Right atrium auricular region (tissue), 2 donors: ENCODE measurements around the gene DLX6. TPM values are rescaled to one million over a fixed set of nuclear protein-coding genes. Genes with fewer than 3 reads are reported as not detected.
A peak's percentile ranks its signal among the peaks of the same experiment; 100 is the strongest.

Experiments
- DNase-seq: peaks from one replicate; pipeline ENCODE4 v3.0.0-alpha.2; 2019; ENCODE audit warnings: low spot score
- H3K27ac ChIP-seq, 2 donors: fragments of 200-600 bp; sonication (generic); 1 replicate in 1 of 2; 2 replicates in 1 of 2; pipeline ENCODE4 v1.5.1; 2016 to 2019
- H3K27me3 ChIP-seq, 2 donors: fragments of 200-600 bp; sonication (generic); one replicate each; pipeline versions ENCODE4 v1.5.1 to v1.6.0; 2017 to 2019
- H3K36me3 ChIP-seq: fragments of 200-600 bp; sonication (generic); one replicate; pipeline ENCODE4 v1.5.1; 2016
- H3K4me1 ChIP-seq, 2 donors: fragments of 200-600 bp; sonication (generic); one replicate each; pipeline versions ENCODE4 v1.5.1 to v1.6.0; 2017 to 2019
- H3K4me3 ChIP-seq, 2 donors: fragments of 200-600 bp; sonication (generic); 1 replicate in 1 of 2; 2 replicates in 1 of 2; pipeline ENCODE4 v1.5.1; 2017 to 2019; ENCODE audit warnings: mild to moderate bottlenecking in 1 of 2, moderate library complexity in 1 of 2
- H3K9me3 ChIP-seq, 2 donors: fragments of 200-600 bp; sonication (generic); one replicate each; pipeline ENCODE4 v1.5.1; 2019
- total RNA-seq, 2 donors: library from RNA; depleted of rRNA; stranded (reverse); fragments of >200 nt; gene quantifications; one replicate each; pipeline ENCODE4 v1.1.0, GENCODE V29; 2016
- TF ChIP-seq, protein P1 (sequence below), 2 donors: fragments of 200-600 bp; sonication (generic); IDR thresholded peaks; one replicate each; pipeline ENCODE4 v1.5.1; 2019; ENCODE audit warnings: antibody characterized with exemption in 2 of 2

DLX6 gene
- not detected for total RNA-seq

DNA sequence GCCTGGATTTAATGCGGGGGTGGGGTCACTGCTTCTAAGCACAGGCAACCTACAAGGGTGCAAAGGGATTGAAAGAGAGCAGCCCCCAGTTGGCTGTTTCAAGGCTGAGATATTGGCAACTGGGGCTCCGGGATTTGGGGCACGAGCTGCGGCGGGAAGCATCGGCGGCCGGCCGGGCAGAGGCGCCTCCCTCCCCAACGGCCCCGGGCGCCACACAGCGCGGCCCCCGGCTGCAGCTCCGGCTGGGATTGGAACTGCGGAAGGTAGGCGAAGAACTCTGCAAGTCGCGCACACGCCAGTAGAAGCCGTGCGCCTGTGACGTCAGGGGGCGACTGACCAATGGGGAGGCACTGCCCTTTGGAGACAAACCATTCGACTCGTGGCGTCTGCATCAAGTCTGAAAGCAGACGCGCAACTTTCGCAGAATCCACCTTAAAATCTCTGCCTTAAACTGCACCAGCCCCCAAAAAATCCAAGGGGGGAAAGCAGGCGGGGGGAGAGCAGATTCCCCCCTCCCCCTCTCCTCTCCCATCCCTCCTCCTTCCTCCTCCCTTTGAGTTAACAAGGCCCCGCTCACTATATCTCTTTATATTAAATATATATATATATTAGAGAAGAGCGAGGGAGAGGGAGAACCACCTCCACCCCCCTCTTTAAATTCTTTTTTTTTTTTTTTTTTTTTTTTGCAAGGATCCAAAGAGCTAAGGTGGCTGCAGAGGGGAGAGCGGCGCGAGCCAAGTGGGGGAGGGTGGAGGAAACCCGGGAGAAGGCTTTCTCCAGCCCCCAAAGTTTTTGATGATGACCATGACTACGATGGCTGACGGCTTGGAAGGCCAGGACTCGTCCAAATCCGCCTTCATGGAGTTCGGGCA is at the start of gene DLX6:
TSS of gene DLX6 (plus strand) at position 371 of the 872 bp plus-strand sequence. CDS start at position 796, 425 bp downstream.
- Histone ChIP-seq H3K4me1 (peaks cover 0 to 22% of the 10 kb centered on the region in 2 donors), H3K4me3 (peak within 1 kb of the TSS; percentile 13 to 43), H3K27me3 (peaks cover 67 to 74% of the 10 kb centered on the region in 2 donors), H3K36me3 (no peaks in the 10 kb centered on the region), H3K9me3 (no peaks in the 10 kb centered on the region), H3K27ac (no peak within 1 kb of the TSS)
- TF ChIP-seq, protein P1, sequence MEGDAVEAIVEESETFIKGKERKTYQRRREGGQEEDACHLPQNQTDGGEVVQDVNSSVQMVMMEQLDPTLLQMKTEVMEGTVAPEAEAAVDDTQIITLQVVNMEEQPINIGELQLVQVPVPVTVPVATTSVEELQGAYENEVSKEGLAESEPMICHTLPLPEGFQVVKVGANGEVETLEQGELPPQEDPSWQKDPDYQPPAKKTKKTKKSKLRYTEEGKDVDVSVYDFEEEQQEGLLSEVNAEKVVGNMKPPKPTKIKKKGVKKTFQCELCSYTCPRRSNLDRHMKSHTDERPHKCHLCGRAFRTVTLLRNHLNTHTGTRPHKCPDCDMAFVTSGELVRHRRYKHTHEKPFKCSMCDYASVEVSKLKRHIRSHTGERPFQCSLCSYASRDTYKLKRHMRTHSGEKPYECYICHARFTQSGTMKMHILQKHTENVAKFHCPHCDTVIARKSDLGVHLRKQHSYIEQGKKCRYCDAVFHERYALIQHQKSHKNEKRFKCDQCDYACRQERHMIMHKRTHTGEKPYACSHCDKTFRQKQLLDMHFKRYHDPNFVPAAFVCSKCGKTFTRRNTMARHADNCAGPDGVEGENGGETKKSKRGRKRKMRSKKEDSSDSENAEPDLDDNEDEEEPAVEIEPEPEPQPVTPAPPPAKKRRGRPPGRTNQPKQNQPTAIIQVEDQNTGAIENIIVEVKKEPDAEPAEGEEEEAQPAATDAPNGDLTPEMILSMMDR (IDR thresholded peaks at IDR 0.05) = no peak
- no peak for DNase-seq

DNA sequence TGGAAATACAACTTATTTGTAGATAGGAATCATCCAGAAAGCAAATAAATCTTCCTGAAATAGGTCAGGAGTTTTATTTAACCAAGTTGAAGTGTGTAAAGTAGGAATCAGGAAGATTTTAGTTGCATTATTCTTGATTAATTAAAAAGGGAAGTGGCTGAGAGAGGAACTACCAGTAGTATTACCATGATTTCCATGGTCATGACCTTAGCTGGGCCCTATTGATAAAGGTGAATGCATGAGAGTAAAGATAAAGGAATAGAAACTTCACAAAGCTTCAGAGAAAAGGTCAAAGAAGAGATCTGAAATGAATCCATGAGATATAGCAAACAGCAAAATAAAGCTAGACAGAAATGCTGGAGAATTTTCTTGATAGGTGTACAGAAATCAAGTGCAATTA is 46.2 kb upstream of the DLX6 start:
- no peak overlapping the region for H3K27ac ChIP-seq
- no peak for DNase-seq
- TF ChIP-seq, protein P1 (IDR thresholded peaks at IDR 0.05) = no peak
- no peak overlapping the region for H3K4me3 ChIP-seq
- H3K4me1 ChIP-seq = no peaks in the 10 kb centered on the region
- H3K36me3 ChIP-seq = no peaks in the 10 kb centered on the region
- no peaks in the 10 kb centered on the region for H3K27me3 ChIP-seq
- H3K9me3 ChIP-seq = no peaks in the 10 kb centered on the region

DNA sequence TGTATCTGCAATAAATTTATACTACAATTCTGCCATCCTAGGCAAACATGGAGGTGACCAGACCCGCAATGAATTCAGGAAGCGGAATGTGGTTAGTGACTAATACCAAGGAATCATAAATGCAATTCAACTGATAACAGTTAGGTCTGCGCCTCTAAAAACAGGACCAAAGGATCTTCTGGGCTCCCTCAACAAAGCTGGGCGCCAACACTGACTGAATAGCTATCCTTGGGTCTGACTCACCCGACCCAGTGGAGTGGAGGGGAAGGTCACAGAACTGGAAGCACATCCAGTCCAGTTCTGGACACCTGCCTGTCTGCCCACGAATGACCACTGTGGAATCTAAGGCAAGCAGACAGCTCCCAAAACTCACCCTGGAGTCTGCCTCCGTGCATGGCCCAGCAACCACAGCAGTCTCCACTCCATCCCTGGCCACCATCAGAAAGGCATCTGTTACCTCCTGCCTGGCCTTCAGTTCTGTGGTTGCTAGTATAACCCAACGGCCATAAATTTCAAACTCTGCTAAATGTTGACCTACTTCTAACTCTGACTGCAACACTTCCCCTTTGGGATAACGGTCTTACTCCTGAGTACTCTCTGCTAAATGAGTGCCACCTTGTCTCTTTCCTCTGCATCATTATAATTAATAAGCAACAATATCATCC is 43.0 kb upstream of the DLX6 start:
- no peaks in the 10 kb centered on the region for H3K36me3 ChIP-seq
- no peaks in the 10 kb centered on the region for H3K4me1 ChIP-seq
- TF ChIP-seq, protein P1 (IDR thresholded peaks at IDR 0.05) = no peak
- no peak overlapping the region for H3K27ac ChIP-seq
- H3K4me3 ChIP-seq = no peak overlapping the region
- H3K9me3 ChIP-seq = no peaks in the 10 kb centered on the region
- no peaks in the 10 kb centered on the region for H3K27me3 ChIP-seq
- DNase-seq = no peak

DNA sequence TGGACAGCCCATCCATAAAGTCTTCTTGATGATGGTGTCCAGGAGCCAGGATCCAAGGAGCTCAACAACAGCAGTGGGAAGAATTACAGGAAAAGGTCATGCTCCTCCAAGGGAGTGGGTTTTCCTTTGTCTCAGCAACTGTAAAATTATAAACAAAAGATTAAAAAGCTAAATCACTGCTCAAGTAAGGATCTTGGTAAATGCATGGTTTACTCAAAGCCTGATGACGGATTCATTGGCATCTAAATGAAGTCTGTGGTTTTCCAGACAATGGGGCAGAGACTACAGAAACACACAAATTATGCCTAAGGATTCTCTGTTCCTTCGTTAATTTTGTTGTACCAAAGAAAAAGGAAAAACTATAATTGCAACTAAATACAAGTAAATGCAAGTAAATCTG is 36.4 kb upstream of the DLX6 start:
- no peak overlapping the region for H3K4me3 ChIP-seq
- TF ChIP-seq, protein P1 (IDR thresholded peaks at IDR 0.05) = no peak
- no peaks in the 10 kb centered on the region for H3K9me3 ChIP-seq
- no peaks in the 10 kb centered on the region for H3K27me3 ChIP-seq
- no peak overlapping the region for H3K27ac ChIP-seq
- no peak for DNase-seq
- no peaks in the 10 kb centered on the region for H3K36me3 ChIP-seq
- no peaks in the 10 kb centered on the region for H3K4me1 ChIP-seq

DNA sequence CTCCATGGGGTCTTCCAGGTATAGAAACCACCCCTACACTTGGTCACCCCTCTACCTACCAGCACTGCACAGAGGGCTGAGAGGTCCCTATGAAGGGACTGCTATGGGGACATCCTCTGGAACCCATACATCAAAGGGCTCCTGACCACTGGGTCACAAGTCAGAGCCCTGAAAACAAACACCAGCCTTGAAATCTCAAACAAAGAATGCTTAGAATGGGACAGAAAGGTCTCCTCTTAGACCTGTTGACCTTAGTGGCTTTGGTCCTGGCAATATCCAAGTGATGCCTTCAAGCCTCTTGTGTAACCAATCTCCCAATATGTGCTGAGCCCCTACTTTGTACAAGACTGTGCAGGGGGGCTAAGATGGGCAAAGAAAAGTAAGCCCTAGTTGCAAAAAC is 34.6 kb upstream of the DLX6 start:
- TF ChIP-seq, protein P1 (IDR thresholded peaks at IDR 0.05) = no peak
- no peak for DNase-seq
- H3K27ac ChIP-seq = no peak overlapping the region
- no peaks in the 10 kb centered on the region for H3K4me1 ChIP-seq
- no peaks in the 10 kb centered on the region for H3K36me3 ChIP-seq
- H3K9me3 ChIP-seq = no peaks in the 10 kb centered on the region
- no peaks in the 10 kb centered on the region for H3K27me3 ChIP-seq
- no peak overlapping the region for H3K4me3 ChIP-seq
